Activated CD8-positive, alpha-beta memory T cell treated with anti-CD3 and anti-CD28 coated beads for 48 hours (primary cell): ENCODE data around the gene GJA5.

Experiments
- DNase-seq, 3 experiments: peaks; one replicate each; pipeline ENCODE4 v3.0.0-alpha.2; 2020; ENCODE audit warnings: low read depth in 2 of 3, low spot score in 2 of 3

Gene GJA5

DNA sequence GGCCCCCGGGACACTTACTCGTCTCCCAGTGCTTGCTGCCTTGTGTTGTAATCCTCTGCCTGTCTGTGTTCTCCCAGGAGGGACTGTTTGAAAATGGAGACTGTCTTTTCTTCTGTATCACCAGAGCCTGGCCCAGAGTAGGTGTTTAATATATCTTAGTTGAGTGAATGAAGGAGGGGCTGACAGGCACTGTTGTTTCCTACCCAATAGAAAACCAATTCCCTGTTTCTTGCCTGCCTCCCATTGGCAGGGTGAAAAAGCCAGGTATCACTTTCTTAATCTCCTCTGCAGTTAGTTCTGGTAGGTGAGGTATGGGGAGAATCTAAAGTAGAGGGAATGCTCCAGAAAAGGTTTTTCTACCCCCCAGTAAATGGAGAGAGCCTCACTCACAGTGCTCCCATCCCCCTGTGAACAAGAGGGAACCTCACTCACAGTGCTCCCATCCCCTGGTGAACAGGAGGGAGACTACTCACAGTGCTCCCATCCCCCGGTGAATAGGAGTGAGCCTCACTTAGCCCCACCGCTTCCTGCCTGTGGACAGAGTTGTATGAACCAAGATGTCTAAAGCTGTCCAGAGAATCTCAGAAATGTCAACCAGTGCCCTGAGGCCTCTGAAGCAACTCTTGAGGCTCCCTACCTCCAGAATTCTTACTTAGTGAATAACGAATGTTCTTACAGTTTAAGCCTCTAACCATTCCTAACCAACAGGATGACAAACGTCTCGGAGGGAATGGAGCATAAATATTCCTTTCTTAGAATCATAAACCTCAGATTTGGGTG lies at the start of gene GJA5:
Gene GJA5 (minus strand): TSS at position 122 of the 780 bp plus-strand sequence. CDS start 1,364 bp downstream, outside the sequence.
- no peak for DNase-seq

DNA sequence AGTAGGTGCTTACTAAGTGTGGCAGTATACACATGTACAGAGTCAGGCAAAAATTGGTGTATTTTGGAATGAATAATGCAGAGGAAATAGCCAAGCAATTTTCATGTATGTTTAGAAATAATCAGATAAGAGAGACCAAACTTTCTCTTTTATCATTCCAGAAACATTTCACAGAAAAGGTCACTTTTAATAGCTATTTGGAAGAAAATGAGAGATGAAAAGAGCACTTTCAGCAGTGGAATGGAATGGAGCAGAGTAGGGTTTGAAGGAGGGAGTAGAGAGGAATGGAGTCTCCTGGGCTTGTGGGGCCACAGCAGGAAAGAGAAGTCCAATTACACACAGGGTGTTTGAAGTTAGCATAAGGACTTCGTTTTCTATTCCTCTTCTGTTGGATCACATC lies 48.8 kb upstream of the GJA5 start:
- no peak for DNase-seq

DNA sequence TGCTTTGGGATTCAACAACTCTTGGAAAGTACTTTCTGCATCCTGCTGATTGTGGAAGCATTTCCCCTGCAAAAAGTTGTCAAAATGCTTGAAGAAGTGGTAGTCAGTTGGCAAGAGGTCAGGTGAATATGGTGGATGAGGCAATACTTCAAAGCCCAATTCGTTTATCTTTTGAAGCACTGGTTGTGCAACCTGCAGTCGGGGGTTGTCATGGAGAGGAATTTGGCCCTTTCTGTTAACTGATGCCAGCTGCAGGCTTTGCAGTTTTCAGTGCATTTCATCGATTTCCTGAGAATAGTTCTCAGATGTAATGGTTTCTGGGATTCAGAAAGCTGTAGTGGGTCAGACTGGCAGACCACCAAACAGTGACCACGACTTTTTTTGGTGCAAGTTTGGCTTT lies 47.6 kb upstream of the GJA5 start:
- no peak for DNase-seq

- DNase-seq: no peak
Measured at GRCh38 chr1:147807405-147807804, 47.0 kb upstream of the GJA5 start.

- DNase-seq: no peak
Measured at GRCh38 chr1:147804942-147805723, 44.7 kb upstream of the GJA5 start.

GRCh38 chr1:147800804-147801203 lies 40.4 kb upstream of the GJA5 start:
- no peak for DNase-seq

GRCh38 chr1:147798731-147799130 lies 38.3 kb upstream of the GJA5 start:
- no peak for DNase-seq

GRCh38 chr1:147794570-147794969 lies 34.2 kb upstream of the GJA5 start:
- DNase-seq: no peak

DNA sequence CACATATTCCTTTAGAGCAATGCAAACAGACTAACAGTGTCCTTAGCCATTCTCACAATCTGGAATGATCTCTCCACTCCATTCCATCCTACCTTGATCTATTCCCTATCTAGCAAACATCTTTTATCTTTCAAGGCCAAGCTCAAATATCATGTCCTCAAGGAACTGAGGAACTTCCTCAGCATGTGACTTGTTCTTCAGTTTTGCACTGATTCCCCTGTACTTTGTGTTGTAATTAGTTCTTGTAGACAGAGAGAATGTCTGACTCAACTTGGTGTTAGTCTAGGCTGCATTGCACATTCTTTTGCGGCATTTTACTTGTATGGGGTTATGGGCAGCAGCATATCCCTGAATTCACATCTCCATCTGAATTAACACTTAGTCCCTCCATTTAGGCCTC lies 31.5 kb upstream of the GJA5 start:
- no peak for DNase-seq

- DNase-seq: no peak
Measured at GRCh38 chr1:147787765-147788164, 27.4 kb upstream of the GJA5 start.

- DNase-seq: no peak
Measured at GRCh38 chr1:147786536-147786935, 26.1 kb upstream of the GJA5 start.

DNA sequence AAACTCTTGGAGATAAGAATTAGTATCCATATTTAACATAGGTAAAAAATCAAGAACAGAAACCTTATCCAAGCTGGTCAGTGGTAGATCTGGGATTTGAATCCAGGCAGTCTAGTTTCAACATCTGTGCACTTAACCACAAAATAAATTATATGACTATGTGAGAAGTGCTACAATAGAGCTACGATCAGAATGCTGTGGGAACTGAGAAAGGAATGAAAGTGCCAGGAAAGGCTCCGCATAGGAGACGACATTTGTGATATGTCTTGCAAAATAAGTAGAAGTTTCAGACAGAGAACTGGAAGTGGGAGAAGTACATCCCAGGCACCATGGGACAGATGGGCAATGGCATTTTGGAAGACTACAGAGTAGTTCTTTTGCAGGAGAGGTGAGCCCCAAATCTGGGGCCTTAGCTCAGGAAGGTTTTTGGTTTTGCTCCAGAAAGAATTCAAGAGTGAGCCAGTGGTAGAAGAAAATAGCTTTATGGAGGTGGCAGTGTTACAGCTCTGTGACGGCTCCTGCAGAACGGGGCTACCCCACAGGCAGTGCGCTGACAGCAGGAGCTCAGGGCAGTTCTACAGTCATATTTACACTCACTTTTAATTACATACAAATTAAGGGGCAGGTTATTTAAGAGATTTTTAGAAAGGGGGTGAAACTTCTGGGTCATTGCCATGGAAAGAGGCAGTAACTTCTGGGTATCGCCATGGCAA lies 25.5 kb upstream of the GJA5 start:
- DNase-seq: no peak

DNA sequence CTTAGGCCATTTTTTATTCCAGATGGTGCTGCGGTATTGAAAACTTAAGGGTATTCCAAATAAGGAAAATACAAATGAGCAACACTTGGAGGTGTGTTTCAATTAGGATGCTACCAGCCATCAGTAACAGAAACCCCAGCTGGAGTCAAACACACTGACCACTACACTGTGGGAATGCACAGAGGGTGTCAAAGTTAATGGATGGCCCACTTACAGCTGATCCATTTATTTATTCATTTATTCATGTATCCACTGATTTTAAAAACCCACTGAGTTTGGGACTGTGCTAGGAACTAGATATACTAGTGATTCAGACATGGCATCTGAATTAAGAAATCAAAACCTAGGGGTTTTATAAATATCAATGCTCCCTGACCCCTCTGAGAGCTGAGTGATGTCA lies 24.5 kb upstream of the GJA5 start:
- DNase-seq: no peak

DNA sequence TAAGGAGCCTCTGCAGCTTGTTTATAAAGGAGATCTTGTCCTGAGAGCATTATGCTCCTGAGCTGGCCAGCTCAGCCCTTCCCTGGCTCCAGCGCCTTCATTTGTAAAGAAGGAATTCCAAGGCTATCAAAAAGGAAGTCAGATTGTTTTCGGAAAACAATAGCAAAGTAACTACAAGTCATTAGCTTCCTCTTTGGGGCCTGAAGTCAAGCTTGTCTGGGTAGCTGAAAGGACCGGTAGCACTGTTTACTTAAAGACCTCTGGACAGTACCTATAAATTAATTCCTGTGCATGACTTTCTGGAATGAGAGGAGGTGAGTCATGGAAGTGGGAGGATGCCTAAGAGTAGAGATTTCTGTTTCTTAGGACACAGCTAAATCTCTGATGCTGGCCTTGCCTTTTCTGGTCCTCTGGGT lies 20.7 kb upstream of the GJA5 start:
- DNase-seq: no peak

DNA sequence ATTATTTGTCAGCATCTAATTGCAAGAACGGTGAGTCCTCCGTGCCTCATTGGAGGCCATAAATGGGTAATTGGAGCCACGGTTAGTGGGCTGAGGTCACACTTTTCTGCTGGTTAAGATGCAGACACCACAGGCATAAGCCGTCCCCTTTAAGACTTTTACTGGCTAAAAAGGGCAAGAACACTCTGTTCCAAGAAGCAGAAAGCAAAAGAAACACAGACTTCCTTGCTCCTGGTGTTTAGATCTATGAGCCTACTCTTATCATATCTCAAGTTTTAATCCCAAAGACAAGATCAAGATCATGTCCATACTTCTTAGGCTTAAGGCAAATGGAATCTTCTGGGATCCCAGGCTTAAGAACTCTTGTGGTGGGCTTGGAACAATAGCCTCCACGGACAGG lies 17.3 kb upstream of the GJA5 start:
- no peak for DNase-seq

DNA sequence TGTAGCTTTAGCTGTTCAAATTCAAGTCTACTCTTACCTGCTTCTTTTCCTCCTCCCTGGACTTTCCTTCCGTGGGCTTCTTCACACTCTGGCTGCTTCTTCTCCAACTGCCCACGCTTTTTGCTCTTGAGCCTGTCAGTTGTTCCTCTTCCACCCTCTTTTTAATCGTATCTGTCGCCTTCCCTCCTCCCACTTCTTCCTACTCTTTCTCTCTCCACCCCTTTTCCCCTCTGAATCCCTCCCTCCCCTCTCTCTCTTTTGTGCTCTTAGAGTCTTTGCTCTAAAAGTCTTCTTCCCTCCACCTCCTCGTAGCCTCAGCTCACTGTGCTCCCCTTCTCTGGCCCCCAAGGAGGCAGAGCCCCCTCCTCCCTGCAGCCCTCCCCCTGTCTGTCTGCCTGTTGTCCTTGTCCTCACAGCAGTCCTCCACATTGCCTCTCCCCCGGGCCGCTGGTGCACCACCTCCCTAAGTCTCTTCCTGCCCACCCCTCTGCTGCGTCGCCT lies 12.9 kb upstream of the GJA5 start:
- DNase-seq: no peak

- DNase-seq: no peak
Measured at GRCh38 chr1:147772570-147772969, 12.2 kb upstream of the GJA5 start.

GRCh38 chr1:147771226-147772125 lies 11.1 kb upstream of the GJA5 start:
- DNase-seq: no peak

- DNase-seq: no peak
Measured at GRCh38 chr1:147769106-147769505, 8.7 kb upstream of the GJA5 start.

- no peak for DNase-seq
Measured at GRCh38 chr1:147768582-147768981, 8.2 kb upstream of the GJA5 start.

GRCh38 chr1:147768101-147768500 lies 7.7 kb upstream of the GJA5 start:
- no peak for DNase-seq
